ENCODE data around the gene KCNAB1.
"Not testable (repeated sequence)": the region's sequence is repeated elsewhere in the genome, so short reads cannot be mapped to it uniquely, and the experiment has no call there.

KCNAB1 gene

DNA sequence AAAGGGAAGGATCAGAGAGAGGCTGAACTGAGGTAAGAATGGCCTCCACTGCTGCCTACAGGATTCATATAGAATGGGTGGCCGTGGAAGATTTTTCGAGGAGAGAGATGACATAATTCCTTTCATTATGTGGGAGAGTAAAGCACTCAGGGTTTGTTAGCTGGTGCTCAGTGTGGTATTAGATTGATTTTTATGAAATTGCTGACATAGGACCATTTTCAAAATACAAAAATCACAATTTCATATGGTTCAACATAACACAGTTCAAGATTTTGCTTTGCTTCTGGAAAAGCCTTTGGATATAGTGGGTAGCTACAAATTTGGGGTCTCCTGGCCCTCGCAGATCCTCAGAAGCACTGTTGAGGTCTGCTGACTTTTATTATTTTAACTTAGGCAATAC, 95.4 kb downstream of the KCNAB1 start:
- TF ChIP-seq CTCF (IDR thresholded peaks at IDR 0.05; ENCODE audit: control insufficient read depth, insufficient read depth, low read depth, low read length, missing control alignments): no peak
- H3K4me3 ChIP-seq (ENCODE audit: control insufficient read depth, low read depth, low read length): no peak overlapping the region
- DNase-seq (ENCODE audit: low read depth): no peak

- TF ChIP-seq CTCF (IDR thresholded peaks at IDR 0.05; ENCODE audit: control insufficient read depth, insufficient read depth, low read depth, low read length, missing control alignments): no peak
- no peak overlapping the region for H3K4me3 ChIP-seq (ENCODE audit: control insufficient read depth, low read depth, low read length)
- no peak for DNase-seq (ENCODE audit: low read depth)
Measured at GRCh38 chr3:156216216-156216615, 95.8 kb downstream of the KCNAB1 start.

DNA sequence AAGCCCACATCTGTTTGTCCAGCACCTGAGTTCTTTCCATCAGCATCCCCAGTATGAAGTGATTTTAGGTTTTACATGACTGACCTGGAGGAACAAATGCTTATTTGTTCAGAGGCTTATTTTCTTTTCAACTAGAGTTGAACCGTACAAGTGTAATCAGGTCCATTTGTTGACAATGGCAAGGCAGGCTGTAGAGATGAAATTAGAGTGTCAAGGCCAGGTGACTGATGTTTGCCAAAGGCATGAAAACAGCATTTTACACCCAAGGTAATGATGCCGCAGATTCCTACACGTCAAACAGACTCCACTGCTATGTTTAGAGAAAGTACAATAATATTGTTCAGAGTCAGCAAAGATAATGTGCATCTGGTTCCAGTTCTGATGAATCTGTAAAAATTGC, 96.5 kb downstream of the KCNAB1 start:
- TF ChIP-seq CTCF (IDR thresholded peaks at IDR 0.05; ENCODE audit: control insufficient read depth, insufficient read depth, low read depth, low read length, missing control alignments): no peak
- no peak overlapping the region for H3K4me3 ChIP-seq (ENCODE audit: control insufficient read depth, low read depth, low read length)
- DNase-seq (ENCODE audit: low read depth): no peak

DNA sequence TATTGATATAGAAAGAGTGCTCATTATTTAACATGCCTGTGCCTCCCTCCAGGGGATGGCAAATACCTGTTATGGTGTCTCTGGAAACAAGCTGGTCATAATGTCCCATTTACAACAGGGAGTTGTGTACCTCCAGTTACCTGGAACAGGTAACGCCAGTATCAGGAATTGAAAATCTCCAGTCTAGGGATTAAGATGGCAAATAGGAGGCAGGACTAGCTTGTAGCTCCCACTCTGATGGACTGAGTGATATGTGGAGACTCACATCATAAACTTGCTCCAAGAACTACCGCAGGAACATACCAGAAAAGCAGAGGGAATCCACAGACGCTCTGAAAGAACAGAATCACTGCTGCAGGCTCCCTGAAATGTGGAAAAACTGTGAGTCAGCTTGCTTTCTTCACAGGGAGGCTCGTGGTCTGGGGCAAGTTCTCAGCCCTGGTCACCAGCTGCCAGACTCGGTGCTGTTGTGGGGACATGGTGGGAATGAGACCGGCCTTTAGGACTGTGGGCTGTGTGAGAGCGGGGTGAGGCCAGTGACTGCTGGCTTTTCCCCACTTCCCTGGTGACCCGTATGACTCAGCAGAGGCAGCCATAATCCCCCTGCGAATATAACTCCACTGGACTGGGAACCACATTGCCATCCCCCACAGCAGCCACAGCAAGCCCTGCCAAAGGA, 97.4 kb downstream of the KCNAB1 start:
- DNase-seq (ENCODE audit: low read depth): no peak
- H3K4me3 ChIP-seq (ENCODE audit: control insufficient read depth, low read depth, low read length): no peak overlapping the region
- TF ChIP-seq CTCF (IDR thresholded peaks at IDR 0.05; ENCODE audit: control insufficient read depth, insufficient read depth, low read depth, low read length, missing control alignments): no peak

- no peak overlapping the region for H3K4me3 ChIP-seq (ENCODE audit: control insufficient read depth, low read depth, low read length)
- TF ChIP-seq CTCF (IDR thresholded peaks at IDR 0.05; ENCODE audit: control insufficient read depth, insufficient read depth, low read depth, low read length, missing control alignments): no peak
- DNase-seq (ENCODE audit: low read depth): no peak
Measured at GRCh38 chr3:156218353-156218744, 98.0 kb downstream of the KCNAB1 start.

GRCh38 chr3:156222381-156222780, 102.0 kb downstream of the KCNAB1 start:
- H3K4me3 ChIP-seq (ENCODE audit: control insufficient read depth, low read depth, low read length); DNase-seq (ENCODE audit: low read depth): not testable (repeated sequence)

DNA sequence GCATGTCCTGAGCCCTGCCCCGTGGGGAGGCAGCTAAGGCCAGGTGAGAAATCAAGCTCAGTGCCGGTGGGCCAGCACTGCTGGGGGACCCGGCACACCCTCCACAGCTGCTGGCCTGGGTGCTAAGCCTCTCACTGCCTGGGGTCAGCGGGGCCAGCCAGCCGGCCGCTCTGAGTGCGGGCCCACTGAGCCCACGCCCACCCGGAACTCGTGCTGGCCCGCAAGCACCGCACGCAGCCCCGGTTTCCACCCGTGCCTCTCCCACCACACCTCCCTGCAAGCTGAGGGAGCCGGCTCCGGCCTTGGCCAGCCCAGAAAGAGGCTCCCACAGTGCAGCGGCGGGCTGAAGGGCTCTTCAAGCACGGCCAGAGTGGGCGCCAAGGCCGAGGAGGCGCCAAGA, 103.7 kb downstream of the KCNAB1 start:
- not testable (repeated sequence) for DNase-seq (ENCODE audit: low read depth); H3K4me3 ChIP-seq (ENCODE audit: control insufficient read depth, low read depth, low read length)

All from AG09309 (cell line).